ENCODE measurements around the gene ADGRG7.
A peak's percentile ranks its signal among the peaks of the same experiment; 100 is the strongest.

ADGRG7 gene

DNA sequence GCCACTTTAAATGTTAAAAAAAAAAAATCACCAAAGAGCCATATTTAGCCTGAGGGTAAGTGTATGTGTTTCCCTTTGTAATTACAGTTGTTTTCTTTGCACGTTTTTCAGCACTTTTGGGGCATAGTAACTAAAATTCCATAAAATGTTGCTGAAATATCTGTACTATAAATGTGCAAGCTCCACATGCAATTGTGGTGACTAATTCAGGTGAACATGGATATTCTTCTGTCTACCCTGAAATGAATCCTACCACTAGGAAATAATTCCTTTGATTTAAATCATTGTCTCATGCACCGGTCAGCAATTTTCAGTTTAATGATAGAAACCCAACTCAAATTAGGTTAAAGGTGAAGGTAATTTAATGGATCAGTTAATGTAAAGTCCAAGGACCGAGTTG is 86.8 kb downstream of the ADGRG7 start:
- no peak for DNase-seq (ENCODE audit: extremely low read depth in 1 of 2, low read depth in 1 of 2)

DNA sequence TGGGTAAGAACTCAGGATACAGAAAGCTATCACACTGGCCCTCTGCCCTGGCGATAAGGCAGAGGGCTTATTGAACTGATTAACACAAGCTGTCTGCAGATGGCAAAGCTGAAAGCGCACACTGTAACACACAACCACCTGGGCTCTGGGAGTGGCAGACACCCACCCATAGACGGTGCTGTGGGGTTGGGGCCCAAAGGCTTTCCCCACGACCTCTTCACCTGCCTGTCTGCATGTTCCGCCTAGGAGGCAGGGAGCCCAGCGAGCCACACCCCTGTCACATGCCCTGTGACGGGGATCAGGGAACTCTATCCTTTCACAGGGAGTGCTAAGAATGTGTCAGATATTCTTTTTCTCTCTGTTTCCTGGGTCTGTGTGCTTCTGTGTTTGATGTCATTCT is 87.8 kb downstream of the ADGRG7 start:
- DNase-seq (ENCODE audit: extremely low read depth in 1 of 2, low read depth in 1 of 2) = no peak

DNA sequence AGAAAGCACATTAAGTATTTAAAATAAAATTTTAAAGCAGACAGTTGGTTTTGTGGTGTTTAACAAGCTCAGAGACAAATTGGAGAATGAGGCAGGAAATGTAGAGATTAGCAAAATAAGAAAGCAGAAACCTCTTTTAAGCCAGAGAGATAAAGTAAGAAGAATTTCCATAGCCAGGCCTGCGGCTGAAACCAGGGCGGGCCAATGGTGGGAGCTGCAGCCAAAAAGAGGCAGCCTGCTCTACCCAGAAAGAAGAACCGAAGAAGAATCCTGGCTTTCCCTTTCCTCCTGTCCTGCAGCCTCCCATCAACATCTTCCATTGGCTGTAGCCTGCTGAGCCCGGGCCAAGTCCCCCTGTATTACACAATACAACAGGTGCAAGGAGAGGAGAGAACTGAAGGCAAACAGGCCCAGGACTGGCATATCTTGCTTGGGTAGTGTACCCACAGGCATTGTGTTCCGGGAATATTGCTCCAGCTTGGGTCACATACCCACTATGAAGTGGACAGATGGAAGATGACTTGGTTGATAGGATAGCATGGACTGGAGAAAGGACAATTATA is 88.4 kb downstream of the ADGRG7 start:
- DNase-seq (ENCODE audit: extremely low read depth in 1 of 2, low read depth in 1 of 2) = no peak

DNA sequence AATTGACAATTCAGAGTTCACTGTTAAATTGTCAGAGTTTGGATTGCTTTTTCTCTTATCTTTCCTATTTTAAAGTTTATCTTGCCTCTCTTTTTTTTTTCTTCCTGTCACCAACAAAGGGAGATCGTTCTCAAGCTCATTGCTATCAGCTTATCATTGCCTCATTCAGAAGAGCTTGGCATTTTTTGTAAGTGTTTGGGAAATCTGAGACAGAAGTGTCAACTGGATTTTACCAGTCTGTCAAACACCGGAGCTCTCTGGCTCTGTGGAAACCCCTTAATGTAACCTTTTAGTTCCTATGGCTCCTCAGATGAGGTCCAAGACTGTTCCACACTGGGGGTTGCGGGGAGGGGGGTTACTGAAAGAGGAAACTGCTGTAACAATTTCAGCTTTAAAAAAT is 89.3 kb downstream of the ADGRG7 start:
- no peak for DNase-seq (ENCODE audit: extremely low read depth in 1 of 2, low read depth in 1 of 2)

DNA sequence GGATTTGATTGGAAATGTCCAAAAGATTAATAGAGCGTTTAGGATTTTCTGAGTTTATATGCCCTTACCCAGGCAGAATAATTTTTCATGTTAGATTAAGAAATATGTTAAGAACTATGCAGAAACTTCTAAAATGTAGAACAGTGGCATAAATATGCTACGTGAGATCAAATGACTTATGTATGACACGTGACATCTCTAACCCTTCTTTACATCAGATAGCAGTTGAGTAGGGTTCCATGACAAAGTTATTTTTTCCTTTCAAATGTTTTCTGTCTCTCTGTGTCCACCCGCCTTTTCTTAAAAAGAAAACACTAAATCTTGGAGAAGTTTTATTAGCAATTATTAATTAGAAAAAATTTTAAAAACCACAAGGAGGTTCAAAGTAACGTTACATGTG is 91.3 kb downstream of the ADGRG7 start:
- DNase-seq (ENCODE audit: extremely low read depth in 1 of 2, low read depth in 1 of 2) = no peak

DNA sequence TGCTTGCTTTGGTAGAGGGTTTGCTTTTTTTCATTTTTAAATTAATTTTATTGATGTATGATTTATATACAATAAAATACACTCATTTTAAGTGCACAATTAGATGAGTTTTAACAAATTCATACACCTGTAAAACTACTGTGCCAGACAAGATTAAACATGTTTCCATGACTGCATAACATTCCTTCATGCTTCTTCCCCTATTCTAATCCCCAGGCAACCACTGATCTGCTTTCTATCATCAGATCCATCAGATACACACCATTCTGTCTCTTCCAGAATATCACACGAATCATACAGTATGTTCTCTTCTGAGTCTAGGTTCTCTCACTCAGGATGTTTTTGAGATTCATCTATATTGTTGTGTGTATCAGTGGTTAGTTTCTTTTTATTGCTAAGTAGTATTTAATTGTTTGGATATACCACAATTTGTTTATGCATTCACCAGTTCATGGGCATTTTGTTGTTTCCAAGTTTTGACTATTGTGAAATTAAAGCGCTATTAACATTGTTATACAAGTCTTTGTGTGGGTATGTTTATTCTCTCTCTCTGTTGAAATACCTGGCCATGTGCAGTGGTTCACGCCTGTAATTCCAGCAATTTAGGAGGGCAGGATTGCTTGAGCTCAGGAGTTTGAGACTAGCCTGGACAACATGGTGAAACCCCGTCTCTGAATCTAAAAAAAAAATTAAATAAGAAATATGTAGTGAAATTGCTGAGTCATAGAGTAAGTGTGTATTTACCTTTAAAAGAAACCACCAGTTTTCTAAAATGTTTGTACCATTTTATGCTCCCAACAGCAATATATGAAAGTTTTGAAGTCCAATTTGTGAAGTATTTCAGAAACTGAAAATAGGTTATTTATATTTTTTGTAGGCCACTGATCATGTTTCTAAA is 92.9 kb downstream of the ADGRG7 start:
- no peak for DNase-seq (ENCODE audit: extremely low read depth in 1 of 2, low read depth in 1 of 2)

DNA sequence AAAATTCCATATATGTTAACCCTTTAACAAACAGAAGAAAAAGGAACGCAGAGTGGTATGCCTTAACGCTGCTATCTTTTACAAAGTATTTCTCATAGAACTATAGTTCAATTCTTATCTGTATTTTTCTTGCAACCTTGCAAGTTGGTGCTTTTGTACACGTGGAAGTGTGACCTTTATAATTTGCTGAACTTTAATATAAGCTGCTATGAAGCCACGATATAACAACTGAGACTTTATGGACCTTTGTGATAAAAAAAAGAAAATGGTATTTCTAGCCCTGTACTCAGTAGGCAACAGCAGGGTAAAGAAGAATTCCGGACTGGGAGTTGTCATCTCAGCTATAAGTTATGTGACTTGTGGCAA is 93.6 kb downstream of the ADGRG7 start:
- DNase-seq (ENCODE audit: extremely low read depth in 1 of 2, low read depth in 1 of 2) = no peak

DNA sequence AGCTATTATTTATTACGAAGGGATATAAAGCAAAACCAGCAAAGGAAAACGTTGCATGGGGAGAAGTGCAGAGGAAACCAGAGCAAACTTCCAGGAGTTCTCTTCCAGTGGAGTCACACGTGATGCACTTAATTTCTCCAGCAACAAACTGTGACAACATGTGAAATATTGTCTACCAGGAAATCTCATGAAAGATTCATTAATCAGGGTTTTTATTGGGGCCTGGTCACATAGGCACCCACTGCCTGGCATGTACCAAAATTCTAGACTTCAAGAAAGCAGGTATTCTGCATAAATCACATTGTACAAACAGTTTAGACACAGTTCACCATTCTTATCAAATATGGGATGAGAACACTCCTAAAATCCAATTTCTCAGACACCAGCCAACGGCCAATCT is 94.5 kb downstream of the ADGRG7 start:
- no peak for DNase-seq (ENCODE audit: extremely low read depth in 1 of 2, low read depth in 1 of 2)

DNA sequence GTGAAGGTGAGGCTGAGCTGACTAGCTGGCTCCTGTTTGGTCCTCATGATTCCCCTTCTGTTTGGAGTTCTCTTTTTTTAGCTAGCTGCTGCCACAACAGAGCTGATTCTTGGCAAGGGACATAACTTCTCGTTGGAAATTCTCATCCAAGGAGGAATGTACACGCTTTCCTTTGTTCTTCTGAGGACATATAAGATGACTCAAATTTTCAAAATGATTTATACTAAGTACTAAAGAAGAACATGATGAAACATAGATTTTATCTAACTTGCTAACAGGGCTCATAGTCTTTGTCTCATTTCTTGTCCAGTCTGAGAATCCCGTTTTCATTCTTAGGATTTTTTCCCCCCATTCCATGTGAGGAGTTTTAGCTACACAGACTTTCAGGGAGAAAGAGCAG is 97.0 kb downstream of the ADGRG7 start:
- DNase-seq (ENCODE audit: extremely low read depth in 1 of 2, low read depth in 1 of 2) = no peak

DNA sequence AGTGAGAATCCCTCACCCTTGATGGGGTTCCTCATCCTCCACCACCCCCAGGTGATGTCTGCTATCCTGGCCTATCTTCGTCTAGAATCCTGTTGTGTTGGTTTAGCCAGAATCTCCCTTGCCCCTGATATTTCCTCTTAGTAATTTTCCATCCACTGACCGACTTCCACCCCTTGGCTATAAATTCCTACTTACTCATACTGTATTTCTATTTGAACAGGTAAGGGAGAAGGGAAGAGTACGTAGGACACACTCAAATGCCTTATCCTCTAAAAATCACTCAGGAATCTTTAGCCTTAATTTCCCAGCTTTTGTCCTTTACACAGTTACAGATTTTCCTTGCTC is 99.2 kb downstream of the ADGRG7 start:
- DNase-seq (ENCODE audit: extremely low read depth in 1 of 2, low read depth in 1 of 2) = no peak

DNA sequence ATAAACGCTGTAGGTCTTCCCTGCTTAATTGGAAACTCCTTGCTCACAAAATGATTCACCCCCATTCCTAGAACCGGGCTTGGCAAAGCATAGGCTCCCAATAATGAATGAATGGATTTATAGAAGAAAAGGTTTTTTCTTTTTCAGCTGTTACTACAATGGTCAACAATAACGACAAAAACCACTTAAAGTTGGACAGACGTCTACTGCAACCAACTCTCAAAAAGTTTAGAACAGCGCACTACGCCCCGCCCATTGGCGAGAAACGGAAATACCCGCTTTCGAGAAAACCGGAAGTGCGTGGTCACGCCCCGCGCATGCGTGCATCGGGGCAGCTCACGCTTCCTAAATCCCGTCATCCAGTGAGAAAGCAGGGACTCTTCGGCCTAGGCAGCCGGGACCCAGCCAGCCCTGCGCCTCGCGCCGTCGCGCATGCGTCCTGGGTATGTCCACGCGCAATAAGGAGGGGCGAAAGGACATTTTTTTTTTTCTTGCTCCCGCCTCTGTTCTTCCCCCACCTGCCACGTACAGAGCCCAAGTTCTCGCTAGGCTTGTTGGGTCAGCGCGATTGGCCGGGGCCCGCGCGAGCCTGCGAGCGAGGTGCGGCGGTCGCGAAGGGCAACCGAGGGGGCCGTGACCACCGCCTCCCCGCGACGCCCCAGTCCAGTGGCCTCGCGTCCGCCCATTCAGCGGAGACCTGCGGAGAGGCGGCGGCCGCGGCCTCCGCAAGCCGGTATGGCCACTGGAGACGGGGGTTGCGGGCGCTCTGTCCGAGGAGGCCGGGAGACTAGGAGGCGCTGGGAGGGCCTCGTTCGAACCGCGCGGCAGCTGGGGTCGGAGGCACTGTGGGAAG is 99.8 kb downstream of the ADGRG7 start, which contains the start of gene TFG:
Gene TFG (plus strand): TSS at position 506 of the 853 bp plus-strand sequence. CDS start 4,192 bp downstream, outside the sequence.
- peak; percentile 93 to 94 for DNase-seq (ENCODE audit: extremely low read depth in 1 of 2, low read depth in 1 of 2)

DNA sequence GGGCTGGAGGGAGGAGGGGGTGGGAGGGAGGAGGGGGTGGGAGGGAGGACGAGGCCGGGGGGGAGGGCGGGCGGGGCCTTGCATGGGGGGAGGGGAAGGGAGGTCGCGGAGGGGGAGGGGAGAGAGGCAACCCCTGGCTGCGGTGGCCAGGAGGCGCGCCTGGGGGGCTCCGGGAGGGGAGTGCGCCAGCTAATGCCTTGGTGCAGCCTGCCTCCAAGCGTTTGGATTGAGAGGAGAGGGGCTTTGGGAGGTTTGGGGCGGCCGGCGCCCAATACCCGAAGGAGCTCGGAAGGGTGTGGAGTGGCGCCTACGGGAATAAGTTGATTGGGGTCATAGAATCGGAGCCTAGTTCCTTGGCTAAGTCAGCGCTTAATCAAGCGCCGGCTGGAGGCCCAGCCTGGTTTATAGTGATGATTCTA is 100.5 kb downstream of the ADGRG7 start:
- DNase-seq (ENCODE audit: extremely low read depth in 1 of 2, low read depth in 1 of 2) = no peak

DNA sequence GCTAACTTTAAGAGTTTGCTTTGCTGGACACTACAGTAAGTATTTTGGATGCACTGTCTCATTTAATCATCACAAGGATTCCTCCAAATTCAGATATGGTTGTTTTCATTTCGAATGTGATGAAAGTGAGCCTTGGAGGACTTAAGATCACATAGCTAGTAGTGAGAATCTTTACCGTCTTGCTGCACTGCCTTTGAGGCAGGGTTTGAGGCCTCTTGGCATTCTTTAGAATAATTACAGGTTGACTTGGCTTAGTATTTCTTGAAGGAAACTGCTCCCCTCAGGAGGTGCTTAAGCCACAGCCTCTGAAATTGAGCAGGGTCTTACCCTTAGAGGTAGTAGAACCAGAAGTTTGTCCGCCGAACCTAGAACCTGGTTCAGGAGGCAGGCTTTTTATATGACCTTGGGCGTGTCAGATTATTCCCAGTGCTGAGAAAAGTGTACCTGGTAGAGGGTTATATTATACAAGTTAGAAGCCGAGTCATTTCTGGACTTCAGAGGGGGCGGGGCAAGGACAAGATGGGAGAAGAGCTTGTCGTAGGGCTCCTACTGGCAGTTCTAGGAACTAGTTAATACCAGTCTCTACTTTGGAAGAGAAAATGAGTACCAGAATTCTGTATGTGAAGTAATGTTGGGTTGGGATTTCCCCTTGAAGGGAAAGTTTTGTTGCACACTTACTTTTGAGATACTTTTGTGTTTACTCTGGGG is 101.0 kb downstream of the ADGRG7 start:
- peak; percentile 48 to 80 for DNase-seq (ENCODE audit: extremely low read depth in 1 of 2, low read depth in 1 of 2)

DNA sequence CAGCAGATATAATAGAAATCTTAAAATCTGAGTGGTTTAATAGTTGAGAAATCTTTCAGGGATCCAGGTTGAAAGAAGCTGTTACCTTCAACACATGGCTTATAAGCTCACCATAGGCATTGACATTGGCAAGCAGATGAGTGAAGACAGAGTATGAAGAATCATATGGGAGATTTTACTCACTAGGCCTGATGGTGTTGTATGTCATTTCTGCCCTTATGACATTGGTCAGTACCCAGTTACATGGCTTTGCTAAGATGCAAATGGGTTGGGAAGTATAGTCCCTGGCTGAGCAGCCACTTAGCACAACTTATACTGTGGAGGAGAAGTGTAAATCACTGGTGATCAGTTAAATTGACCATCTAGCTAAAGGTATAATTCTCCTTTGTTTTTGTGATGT is 105.8 kb downstream of the ADGRG7 start:
- DNase-seq (ENCODE audit: extremely low read depth in 1 of 2, low read depth in 1 of 2) = no peak

DNA sequence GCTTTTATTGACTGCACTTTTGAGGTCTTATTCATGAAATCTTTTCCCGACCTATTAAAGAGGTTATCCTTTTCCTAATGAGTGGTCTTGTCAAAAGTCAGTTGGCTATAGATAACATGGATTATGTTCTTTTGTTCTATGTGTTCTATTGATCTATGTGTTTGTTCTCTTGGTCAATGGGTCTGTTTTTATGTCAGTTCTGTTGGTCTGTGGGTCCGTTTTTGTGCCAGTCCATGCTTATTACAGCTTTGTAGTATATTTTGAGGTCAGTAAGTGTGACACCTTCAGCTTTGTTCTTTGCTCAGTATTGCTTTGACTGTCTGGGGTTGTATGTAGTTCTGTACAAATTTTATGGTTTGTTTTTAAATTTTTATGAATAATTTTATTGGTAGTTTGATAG is 107.7 kb downstream of the ADGRG7 start:
- DNase-seq (ENCODE audit: extremely low read depth in 1 of 2, low read depth in 1 of 2) = no peak

DNA sequence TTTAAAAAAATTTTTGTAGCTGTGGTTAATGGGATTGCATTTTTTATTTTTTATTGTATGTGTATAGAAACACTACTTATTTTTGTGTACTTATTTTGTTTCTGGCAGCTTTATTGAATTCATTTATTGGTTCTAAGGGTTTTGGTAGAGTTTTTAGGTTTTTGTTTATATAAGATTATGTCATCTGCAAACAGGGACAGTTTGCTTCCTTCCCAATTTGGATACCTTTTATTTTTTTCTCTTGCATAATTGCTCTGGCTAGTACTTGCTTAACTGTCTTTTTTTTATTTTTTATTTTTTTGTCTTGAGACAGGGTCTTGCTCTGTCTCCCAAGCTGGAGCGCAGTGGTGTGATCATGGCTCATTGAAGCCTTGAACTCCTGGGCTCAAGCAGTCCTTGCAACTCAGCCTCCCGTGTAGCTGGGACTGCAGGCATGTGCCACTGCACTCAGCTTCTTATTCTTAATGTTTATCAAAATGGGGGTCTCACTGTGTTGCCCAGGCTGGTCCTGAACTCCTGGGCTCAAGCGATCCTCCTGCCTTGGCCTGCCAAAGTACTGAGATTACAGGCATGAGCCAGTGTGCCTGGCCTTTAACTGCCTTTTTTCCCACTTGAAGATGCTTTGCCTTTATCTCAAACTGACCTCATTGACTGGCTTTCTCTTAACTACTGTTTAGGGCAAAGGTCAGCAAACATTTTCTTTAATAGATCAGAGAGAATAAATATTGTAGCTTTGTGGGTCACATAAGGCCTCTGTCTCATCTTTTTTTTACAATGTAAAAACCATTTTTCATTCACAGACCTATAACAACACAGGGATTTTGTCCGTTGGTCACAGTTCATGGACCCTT is 108.5 kb downstream of the ADGRG7 start:
- DNase-seq (ENCODE audit: extremely low read depth in 1 of 2, low read depth in 1 of 2) = no peak

DNA sequence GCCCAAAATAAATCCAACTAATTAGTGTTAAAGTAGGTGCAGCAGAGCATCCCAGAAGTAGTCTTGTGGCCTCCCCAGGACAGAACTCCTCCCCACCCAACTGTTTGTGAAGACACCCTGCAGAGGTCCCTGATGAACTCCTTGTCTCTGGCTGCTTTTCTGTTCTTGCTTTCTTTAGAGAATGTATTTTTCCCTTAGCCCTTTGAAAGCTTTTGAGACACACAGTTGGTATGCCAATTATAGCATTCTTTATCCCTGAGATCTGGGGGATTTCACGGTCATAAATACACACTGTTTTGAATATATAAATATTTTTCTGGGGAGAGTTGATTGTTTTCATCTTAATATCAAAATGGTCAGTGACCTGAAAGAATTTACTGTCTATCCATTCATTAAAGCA is 109.7 kb downstream of the ADGRG7 start:
- no peak for DNase-seq (ENCODE audit: extremely low read depth in 1 of 2, low read depth in 1 of 2)

DNA sequence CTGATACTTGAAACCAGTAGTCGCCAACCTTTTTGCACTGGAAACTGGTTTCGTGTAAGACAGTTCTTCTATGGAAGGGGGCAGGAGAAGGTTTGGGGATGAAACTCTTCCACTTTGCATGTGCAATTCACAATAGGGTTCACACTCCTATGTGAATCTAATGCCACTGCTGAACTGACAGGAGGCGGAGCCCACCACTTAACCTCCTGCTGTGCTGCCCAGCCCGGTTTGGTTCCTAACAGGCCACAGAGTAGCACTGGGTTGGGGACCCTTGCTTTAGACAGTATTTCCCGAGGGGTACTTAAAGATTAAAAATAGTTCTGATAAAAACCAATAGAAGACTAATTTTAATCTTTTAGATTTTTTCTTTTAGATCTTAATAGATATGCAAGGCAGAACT is 111.0 kb downstream of the ADGRG7 start:
- no peak for DNase-seq (ENCODE audit: extremely low read depth in 1 of 2, low read depth in 1 of 2)

DNA sequence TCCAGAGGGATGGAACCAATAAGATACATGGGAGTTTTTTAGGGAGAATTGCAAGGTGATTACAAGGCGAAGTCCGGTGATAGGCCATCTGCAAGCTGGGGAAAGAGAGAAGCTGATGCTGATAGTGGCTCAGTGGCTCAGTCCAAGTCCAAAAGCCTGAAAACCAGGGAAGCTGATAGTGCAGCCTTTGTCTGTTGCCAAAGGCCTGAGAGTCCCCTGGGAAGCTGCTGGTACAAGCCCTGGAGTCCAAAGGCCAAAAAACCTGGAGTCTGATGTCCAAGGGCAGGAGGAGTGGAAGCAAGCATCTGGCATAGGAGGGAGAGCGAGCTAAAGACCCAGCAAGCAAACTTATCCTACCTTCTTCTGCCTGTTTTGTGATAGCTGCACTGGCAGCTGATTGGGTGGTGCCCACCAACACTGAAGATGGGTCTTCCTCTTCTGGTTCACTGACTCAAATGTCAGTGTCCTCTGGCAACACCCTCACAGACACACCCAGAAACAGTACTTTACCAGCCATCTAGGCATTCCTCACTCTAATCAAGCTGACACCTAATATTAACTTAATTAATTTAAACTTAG is 116.6 kb downstream of the ADGRG7 start:
- DNase-seq (ENCODE audit: extremely low read depth in 1 of 2, low read depth in 1 of 2) = no peak

DNA sequence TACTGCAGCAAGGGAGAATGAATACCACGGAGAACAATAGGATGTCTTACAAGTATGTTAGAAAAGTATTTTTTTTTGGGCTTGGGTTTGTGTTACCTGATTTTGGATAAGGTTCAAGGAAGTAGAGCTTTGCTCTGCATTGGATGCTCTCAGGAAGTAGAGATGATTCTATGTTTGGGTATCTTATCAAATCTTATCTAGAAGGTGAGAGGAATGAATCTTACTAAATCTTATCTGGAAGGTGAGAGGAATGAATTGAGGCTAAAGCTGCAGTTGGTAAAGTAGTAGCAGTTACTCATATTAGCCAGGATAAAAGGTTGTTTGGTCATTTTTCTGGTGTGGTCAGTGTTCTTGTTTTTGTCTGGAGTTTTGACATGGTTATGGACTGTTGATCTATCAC is 117.3 kb downstream of the ADGRG7 start:
- DNase-seq (ENCODE audit: extremely low read depth in 1 of 2, low read depth in 1 of 2) = no peak

All from stimulated activated CD8-positive, alpha-beta memory T cell treated with anti-CD3 and anti-CD28 coated beads, Interleukin-7, amount 100 ng/mL, for 48 hours (primary cell).